GM12891 (cell line): ENCODE results near the gene ASTN2.
"Not testable (repeated sequence)": the region's sequence is repeated elsewhere in the genome, so short reads cannot be mapped to it uniquely, and the experiment has no call there.

Source experiments
- DNase-seq: peaks from one replicate; pipeline ENCODE4 v3.0.0; 2011; ENCODE audit warnings: low spot score; ENCODE audit not compliant: insufficient read length
- FAIRE-seq: peaks from 2 replicates; lab custom pipeline; 2011; peaks lifted over from hg19 to GRCh38; lab: Jason Lieb, UNC
- PAX5 ChIP-seq: IDR thresholded peaks from 2 replicates; pipeline ENCODE4 v1.6.1; 2011; ENCODE audit warnings: low read length, moderate library complexity, mild to moderate bottlenecking; ENCODE audit not compliant: insufficient read depth, severe bottlenecking
- POLR2A ChIP-seq: IDR thresholded peaks from 2 replicates; pipeline ENCODE4 v1.6.1; 2011; ENCODE audit warnings: low read depth, low read length, control low read depth
- POLR2AphosphoS5 ChIP-seq: IDR thresholded peaks from 2 replicates; pipeline ENCODE4 v1.6.1; 2011; ENCODE audit warnings: low read depth, low read length, control low read depth
- POU2F2 ChIP-seq: IDR thresholded peaks from 2 replicates; pipeline ENCODE4 v1.6.1; 2011; ENCODE audit warnings: low read depth, mild to moderate bottlenecking, control low read depth, low read length, moderate library complexity
- SPI1 ChIP-seq: IDR thresholded peaks from 2 replicates; pipeline ENCODE4 v1.6.1; 2011; ENCODE audit warnings: low read depth, low read length, control low read depth
- TAF1 ChIP-seq: IDR thresholded peaks from 2 replicates; pipeline ENCODE4 v1.6.1; 2011; ENCODE audit warnings: low read depth, low read length, control low read depth

Gene ASTN2

DNA sequence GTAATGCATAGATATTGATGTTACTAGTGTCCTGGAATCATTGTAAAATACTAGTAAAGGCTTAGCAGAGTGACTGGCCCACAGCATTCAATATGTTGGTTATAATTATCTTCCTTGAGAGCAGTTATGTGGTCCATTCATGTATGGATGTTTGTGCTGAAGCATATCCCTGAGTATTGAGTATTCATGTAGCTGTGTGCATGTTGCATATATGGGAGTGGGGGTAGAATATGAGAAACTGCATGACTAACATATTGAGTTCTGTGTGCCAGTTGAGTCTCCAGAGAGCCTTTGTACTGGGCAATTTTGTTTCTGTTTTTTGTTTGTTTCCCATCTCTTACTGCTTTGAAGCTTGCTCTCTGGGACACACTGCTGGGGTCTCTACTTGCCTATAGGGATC, 950.4 kb downstream of the ASTN2 start:
- DNase-seq (no peak), FAIRE-seq (no peak)
- no peak for TF ChIP-seq POLR2AphosphoS5
- no peak for TF ChIP-seq POU2F2
- no peak for TF ChIP-seq TAF1
- no peak for TF ChIP-seq POLR2A
- no peak for TF ChIP-seq PAX5
- no peak for TF ChIP-seq SPI1

DNA sequence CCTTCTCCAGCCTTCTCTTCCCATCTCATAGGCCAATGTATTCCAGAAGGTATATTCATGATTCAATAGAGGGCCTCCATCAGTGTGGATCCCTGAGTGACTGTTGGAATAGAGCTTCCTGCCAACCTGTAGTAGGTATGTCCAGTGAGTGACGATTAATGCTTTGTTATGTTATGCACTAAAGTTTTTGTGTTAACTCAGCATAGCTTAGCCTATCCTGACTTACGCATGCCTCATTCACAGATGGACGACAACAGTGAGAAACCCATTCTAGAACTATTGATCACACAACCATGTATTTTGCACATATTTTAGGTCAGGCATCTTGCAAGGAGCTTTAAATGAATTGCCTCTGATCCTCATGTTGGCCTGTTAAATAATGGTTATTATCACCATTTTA, 953.2 kb downstream of the ASTN2 start:
- FAIRE-seq (no peak), DNase-seq (no peak)
- no peak for TF ChIP-seq POLR2AphosphoS5
- TF ChIP-seq PAX5 = no peak
- TF ChIP-seq POU2F2 = no peak
- no peak for TF ChIP-seq SPI1
- no peak for TF ChIP-seq TAF1
- no peak for TF ChIP-seq POLR2A

DNA sequence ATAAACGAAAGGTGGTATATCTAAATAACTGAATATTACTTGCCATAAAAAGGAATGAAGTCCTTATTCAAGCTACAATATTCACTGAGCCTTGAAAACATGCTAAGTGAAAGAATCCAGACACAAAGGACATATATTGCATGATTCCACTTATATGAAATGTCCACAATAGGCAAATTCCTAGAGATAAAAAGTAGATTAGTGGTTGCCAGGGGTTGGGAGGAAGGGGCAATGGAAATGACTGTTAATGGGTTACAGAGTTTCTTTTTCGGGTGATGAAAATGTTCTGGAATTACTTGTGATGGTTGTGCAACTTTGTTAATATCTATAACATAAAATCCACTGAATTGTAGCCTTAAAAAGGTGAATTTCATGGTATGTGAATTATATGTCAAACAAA, 954.8 kb downstream of the ASTN2 start:
- TF ChIP-seq POLR2AphosphoS5 (no peak), POLR2A (no peak), POU2F2 (no peak), PAX5 (no peak), TAF1 (no peak), SPI1 (no peak)
- FAIRE-seq (no peak), DNase-seq (no peak)

DNA sequence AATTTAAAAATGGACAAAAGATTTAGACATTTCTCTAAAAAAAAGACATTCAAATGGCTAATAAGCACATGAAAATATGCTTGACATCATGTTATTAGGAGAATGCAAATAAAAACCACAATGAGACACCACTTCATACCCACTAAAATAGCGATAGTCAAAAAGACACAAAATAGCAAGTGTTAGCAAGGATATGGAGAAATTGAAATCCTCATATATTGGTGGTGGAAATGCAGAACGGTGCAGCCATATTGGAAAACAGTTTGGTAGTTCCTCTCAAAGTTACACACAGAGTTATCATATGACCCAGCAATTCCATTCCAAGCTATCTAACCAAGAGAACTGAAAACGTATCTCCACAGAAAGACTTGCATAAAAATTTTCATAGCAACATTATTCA, 955.3 kb downstream of the ASTN2 start:
- FAIRE-seq (no peak), DNase-seq (no peak)
- TF ChIP-seq POLR2A (no peak), POU2F2 (no peak), POLR2AphosphoS5 (no peak), PAX5 (no peak), SPI1 (no peak), TAF1 (no peak)

DNA sequence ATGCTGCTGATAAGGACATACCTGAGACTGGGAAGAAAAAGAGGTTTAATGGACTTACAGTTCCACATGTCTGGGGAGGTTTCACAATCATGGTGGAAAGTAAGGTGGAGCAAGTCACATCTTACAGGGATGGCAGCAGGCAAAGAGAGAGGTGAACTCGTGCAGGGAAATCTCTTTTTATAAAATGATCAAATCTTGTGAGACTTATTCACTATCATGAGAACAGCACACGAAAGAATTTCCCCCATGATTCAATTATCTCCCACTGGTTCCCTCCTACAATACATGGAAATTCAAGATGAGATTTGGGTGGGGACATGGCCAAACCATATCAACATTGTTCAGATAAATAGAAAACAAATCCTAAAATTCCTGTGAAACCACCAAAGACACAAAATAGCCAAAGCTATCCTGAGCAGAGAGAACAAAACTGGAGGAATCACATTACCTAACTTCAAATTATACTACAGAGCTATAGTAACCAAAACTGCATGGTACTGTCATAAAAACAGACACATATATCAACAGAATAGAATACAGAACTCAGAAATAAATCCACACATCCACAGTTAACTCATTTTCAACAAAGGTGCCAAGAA, 958.3 kb downstream of the ASTN2 start:
- TF ChIP-seq POLR2A (no peak), POLR2AphosphoS5 (no peak), SPI1 (no peak), POU2F2 (no peak), PAX5 (no peak), TAF1 (no peak)
- FAIRE-seq = no peak
- DNase-seq = no peak

DNA sequence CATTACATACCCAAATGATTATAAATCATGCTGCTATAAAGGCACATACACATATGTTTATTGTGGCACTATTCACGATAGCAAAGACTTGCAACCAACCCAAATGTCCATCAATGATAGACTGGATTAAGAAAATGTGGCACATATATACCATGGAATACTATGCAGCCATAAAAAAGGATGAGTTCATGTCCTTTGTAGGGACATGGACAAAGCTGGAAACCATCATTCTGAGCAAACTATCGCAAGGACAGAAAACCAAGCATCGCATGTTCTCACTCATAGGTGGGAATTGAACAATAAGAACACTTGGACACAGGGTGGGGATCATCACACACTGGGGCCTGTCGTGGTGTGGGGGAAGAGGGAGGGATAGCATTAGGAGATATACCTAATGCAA, 960.3 kb downstream of the ASTN2 start:
- DNase-seq, FAIRE-seq: not testable (repeated sequence)

DNA sequence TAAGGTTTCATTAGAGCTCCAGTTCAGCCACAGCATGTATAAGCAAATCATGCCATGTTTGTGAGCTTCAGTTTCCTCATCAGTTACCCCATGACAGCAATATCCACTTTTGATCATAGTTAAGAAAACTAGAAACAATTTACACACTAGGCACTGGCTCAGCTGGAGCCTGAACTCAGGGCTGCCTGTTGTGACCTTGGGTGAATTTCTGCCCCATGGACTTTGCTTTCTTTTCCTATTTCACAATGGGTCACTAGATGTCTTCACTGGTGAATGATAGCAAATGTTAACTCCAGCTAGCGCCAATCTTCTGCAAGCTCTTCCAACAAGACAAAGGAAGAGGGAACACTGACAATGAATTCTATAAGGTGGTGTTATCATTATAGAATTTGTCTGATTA, 961.1 kb downstream of the ASTN2 start:
- no peak for DNase-seq
- no peak for TF ChIP-seq POLR2A
- no peak for TF ChIP-seq TAF1
- no peak for TF ChIP-seq POU2F2
- no peak for TF ChIP-seq POLR2AphosphoS5
- no peak for TF ChIP-seq SPI1
- TF ChIP-seq PAX5 = no peak
- no peak for FAIRE-seq

DNA sequence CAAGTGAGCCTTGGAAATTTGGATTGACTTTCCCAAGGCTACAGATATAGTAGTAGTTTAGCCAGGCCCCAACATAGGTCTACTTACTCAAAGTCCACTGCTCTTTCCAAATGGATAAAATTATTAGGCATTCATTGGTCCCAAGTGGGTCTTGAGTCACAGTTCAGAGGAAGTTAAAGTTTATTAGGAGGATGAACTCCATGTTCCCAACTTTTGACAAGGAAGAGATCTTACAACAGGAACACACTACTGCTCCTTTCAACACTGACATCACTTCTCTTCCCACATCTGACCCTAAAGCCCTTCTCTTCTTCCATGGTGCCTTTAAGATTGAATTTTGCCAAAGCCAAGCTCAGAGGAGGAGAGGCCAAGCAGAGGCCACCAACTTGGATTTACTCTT, 962.2 kb downstream of the ASTN2 start:
- no peak for TF ChIP-seq SPI1
- no peak for TF ChIP-seq POU2F2
- TF ChIP-seq POLR2A = no peak
- FAIRE-seq (no peak), DNase-seq (no peak)

DNA sequence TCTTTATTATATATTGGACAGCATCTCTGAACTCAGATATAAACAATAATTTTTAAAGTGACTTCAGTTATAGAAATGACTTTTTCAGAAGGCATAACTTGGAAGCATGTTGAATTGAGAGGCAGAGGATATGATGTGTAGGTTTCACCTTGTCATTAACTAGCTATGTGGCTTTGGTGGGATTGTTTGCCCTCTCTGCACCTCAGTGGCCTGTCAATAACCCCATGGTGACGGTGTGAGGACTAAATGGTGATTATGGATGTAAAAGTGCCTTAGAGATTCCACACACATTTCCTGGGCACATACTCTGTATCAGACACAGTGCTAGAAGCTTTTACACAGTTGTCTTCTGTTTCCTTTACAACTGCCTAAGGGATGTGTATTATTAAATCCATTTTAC, 962.6 kb downstream of the ASTN2 start:
- TF ChIP-seq SPI1 = no peak
- no peak for TF ChIP-seq POLR2A
- TF ChIP-seq PAX5 = no peak
- TF ChIP-seq TAF1 = no peak
- no peak for TF ChIP-seq POLR2AphosphoS5
- no peak for TF ChIP-seq POU2F2
- FAIRE-seq (no peak), DNase-seq (no peak)

DNA sequence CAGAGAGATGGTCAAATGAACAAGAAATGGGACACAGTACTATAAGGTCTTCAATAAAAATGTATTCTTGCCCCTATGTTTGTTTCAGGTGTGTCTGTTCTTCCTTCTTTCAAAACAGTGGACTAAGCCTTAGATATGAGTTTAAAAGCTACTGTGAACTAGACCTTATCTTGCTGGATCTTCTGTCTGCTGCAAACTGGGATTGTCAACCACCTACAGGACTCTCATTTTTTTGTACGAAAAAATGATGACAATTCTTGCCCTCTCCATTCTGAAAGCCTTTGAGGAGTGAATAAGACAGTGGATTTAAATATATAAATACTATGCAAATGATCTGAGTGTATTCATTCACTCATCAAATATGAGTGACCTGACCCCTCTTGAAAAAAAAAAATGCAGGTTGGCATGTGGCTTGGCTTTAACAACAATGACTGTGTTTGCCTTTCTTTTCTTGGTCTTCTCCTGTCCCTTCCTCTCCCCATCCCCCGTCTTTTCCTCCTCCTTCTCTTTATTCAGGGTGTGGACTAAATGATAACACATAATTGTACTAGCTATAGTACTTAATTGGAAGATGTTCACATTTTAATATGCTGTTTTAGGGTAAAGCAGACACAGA, 963.2 kb downstream of the ASTN2 start:
- no peak for FAIRE-seq
- no peak for DNase-seq
- TF ChIP-seq POLR2A (no peak), POLR2AphosphoS5 (no peak), PAX5 (no peak), POU2F2 (no peak), SPI1 (no peak), TAF1 (no peak)
